Body of pancreas (tissue), 4 donors: ENCODE data around the gene CYB5B.

Experiments used
- CTCF ChIP-seq, 7 experiments: fragments of 450-650 bp in 4 of 7; fragments of 200-600 bp in 3 of 7; sonication (generic) in 3 of 7; IDR thresholded peaks; one replicate each; pipeline ENCODE4 v1.5.1; 2016 to 2019; ENCODE audit warnings: antibody characterized with exemption in 7 of 7
- POLR2A ChIP-seq, 3 donors: fragments of 450-650 bp; IDR thresholded peaks; one replicate each; pipeline ENCODE4 v1.6.1; 2016; ENCODE audit warnings: antibody characterized with exemption in 3 of 3, mild to moderate bottlenecking in 2 of 3

DNA sequence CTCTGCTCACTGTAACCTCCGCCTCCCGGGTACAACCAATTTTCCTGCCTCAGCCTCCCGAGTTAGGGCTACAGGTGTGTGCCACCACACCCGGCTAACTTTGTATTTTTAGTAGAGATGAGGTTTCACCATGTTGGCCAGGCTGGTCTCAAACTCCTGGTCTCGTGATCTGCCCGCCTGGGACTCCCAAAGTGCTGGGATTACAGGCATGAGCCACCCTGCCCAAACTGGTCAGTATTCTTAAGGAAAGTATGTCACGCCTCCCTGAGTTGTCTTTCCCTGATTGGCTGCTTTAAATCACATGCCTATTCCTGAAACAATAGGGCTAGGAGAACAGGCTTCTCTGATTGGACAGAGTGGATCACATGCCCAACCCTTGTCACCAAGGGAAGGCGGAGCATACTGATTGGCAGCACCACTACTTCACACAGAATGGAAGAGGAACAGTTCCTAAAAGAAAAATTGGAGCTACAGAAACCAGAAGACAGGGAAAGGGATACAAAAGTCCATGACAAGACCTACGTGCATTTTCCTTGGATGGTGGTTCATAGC lies 17.6 kb upstream of the CYB5B start:
- TF ChIP-seq CTCF (IDR thresholded peaks at IDR 0.05): no peak
- no peak for TF ChIP-seq POLR2A (IDR thresholded peaks at IDR 0.05)
